Activated naive CD4-positive, alpha-beta T cell treated with anti-CD3 and anti-CD28 coated beads, Interleukin-2, amount 10 ng/mL, durations not matched to agents 5 hours and 36 hours (primary cell): ENCODE data around the gene MAP3K7CL. TPM values are rescaled to one million over a fixed set of nuclear protein-coding genes. Genes with fewer than 3 reads are reported as not detected.

Source experiments
- total RNA-seq, 2 experiments: library from RNA; stranded (reverse); gene quantifications; one replicate each; pipeline ENCODE4 v1.2.3, GENCODE V29; 2021

Gene MAP3K7CL
- total RNA-seq: 1 to 10 TPM; 5.7 to 6.9 TPM

GRCh38 chr21:29130270-29130969 lies at the start of gene MAP3K7CL:
MAP3K7CL (plus strand) TSS chr21:29130644; CDS start chr21:29133345, 2,701 bp downstream.

Other genes starting within 250 kb of the MAP3K7CL start
- 10 to 100 TPM; 27.3 to 28.6 TPM for gene LTN1, start 137.8 kb upstream of the MAP3K7CL start, total RNA-seq
- gene RWDD2B, start 111.3 kb upstream of the MAP3K7CL start, total RNA-seq: 1 to 10 TPM; 8.6 to 8.9 TPM
- gene USP16, start 106.0 kb upstream of the MAP3K7CL start, total RNA-seq: 10 to 100 TPM; 38.2 to 39.7 TPM
- gene CCT8, start 57.0 kb upstream of the MAP3K7CL start, total RNA-seq: 100 to 1,000 TPM; 197 to 199 TPM
- 10 to 100 TPM; 25.4 to 27.9 TPM for gene BACH1, start 168.3 kb downstream of the MAP3K7CL start, total RNA-seq